Measurements from ENCODE around the gene APCDD1L. TPM values are rescaled to one million over a fixed set of nuclear protein-coding genes. Genes with fewer than 3 reads are reported as not detected.

APCDD1L gene
- total RNA-seq (1 to 10 TPM in 6 of 10 donors, under 1 TPM in 3, not detected in 1; 0.08 to 1.8 (median 1.1) TPM), polyA plus RNA-seq (under 1 TPM in 1 of 2 donors, not detected in 1; 0.25 TPM)
- long read RNA-seq, donor 1: 0 reads
- long read RNA-seq, donor 2, partial matches to known transcripts: 0 of 2 reads
- long read RNA-seq, donor 2, other reads (novel, unspliced or antisense): 2 of 2 reads
- long read RNA-seq, donor 3, partial matches to known transcripts: 0 of 1 reads
- long read RNA-seq, donor 3, other reads (novel, unspliced or antisense): 1 of 1 reads

DNA sequence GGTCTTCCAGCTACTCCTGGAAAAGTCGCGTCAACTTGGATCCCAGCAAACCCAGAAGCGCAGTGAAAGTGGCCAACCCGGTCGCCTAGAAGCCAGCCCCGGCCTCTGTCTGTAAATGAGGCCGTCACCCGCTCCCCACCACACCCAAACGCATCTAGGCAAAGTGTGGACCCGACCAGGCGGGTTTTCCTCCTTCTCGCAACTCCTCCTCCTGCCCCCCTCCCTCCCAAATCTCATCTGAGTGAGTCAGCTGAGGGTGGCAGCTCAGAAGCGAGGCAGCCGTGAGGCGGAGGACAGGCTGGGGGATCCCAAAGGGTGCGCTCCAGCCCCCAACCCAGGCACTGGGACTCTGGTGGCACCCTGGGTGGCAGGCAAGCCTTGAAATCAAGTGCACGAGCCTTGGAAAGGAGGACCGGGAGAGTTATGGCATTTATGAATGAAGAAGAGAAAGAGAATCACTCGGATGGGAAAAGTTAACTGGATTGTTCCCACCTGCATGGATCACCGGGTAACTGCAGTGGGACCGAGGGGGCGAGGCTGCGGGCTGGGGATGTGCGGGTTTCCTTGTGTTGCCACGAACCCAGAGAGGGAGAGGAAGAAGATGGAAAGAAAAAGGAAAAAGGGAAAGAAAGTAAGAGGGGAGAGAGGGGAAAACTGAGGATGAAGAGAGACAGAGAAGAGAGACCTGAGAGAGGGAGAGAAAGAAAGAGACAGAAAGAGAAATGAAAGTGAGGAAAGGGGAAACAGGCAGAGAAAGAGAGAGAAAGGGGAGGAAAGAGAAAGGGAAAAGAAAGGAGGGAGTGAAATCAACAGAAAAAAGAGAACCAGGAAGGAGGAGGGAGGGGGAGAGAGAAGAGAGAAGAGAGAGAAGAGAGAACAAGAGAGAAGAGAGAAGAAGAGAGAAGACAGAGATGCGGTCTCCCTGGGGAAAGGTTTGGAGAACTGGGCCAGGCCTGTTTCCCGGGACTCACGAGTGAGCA lies at the start of gene APCDD1L:
Gene APCDD1L, minus strand, starts transcription at position 167 of the 980 bp plus-strand sequence. CDS start 692 bp downstream, outside the sequence.
- Histone ChIP-seq H3K27me3 (peaks cover 8 to 67% (median 41%) of the 10 kb centered on the region in 7 donors), H3K36me3 (no peaks in the 10 kb centered on the region), H3K9me3 (no peaks in the 10 kb centered on the region), H3K27ac (peak within 1 kb of the TSS in 1 of 10 donors; percentile 25), H3K4me3 (peak within 1 kb of the TSS in 9 of 10 donors; percentile 21 to 43 (median 36)), H3K4me1 (peaks cover 0 to 3% (median 0%) of the 10 kb centered on the region in 9 donors)
- WGBS, 2 donors: 19 to 21% methylated on average over 28 of the region's 28 CpGs
- DNase-seq: no peak
- TF ChIP-seq, protein P1, sequence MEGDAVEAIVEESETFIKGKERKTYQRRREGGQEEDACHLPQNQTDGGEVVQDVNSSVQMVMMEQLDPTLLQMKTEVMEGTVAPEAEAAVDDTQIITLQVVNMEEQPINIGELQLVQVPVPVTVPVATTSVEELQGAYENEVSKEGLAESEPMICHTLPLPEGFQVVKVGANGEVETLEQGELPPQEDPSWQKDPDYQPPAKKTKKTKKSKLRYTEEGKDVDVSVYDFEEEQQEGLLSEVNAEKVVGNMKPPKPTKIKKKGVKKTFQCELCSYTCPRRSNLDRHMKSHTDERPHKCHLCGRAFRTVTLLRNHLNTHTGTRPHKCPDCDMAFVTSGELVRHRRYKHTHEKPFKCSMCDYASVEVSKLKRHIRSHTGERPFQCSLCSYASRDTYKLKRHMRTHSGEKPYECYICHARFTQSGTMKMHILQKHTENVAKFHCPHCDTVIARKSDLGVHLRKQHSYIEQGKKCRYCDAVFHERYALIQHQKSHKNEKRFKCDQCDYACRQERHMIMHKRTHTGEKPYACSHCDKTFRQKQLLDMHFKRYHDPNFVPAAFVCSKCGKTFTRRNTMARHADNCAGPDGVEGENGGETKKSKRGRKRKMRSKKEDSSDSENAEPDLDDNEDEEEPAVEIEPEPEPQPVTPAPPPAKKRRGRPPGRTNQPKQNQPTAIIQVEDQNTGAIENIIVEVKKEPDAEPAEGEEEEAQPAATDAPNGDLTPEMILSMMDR (IDR thresholded peaks at IDR 0.05): no peak
- ATAC-seq: peak in 4 of 8 donors; percentile 30 to 64 (median 47)
- intact Hi-C loops (cut with DNase I): no loop called here

DNA sequence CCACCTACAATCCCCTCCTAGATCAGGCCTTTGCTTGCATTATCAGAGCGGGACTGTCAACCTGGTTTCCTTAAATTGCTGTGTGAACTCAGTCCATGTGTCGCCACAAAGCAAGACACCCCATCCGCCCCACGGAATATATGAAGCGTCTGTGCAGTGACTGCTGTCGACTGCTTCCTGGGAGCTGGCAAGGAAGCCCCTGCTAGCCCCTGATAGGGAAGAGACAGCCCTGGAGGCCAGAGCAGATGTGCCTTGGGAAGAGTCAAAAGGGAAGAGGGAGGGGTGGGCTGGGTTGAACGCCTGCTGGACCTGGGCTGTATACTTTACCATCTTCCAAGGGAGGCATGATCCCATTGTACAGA lies 44.1 kb upstream of the APCDD1L start:
- Histone ChIP-seq H3K36me3 (no peaks in the 10 kb centered on the region), H3K9me3 (peaks cover 0 to 14% (median 0%) of the 10 kb centered on the region in 11 donors), H3K27ac (no peak overlapping the region), H3K27me3 (peaks cover 0 to 7% (median 3%) of the 10 kb centered on the region in 7 donors), H3K4me3 (no peak overlapping the region), H3K4me1 (no peaks in the 10 kb centered on the region)
- TF ChIP-seq, protein P1 (IDR thresholded peaks at IDR 0.05): no peak
- WGBS, 2 donors: 86 to 89% methylated on average over 7 of the region's 7 CpGs
- intact Hi-C loops (cut with DNase I): no loop called here
- no peak for DNase-seq
- no peak for ATAC-seq

DNA sequence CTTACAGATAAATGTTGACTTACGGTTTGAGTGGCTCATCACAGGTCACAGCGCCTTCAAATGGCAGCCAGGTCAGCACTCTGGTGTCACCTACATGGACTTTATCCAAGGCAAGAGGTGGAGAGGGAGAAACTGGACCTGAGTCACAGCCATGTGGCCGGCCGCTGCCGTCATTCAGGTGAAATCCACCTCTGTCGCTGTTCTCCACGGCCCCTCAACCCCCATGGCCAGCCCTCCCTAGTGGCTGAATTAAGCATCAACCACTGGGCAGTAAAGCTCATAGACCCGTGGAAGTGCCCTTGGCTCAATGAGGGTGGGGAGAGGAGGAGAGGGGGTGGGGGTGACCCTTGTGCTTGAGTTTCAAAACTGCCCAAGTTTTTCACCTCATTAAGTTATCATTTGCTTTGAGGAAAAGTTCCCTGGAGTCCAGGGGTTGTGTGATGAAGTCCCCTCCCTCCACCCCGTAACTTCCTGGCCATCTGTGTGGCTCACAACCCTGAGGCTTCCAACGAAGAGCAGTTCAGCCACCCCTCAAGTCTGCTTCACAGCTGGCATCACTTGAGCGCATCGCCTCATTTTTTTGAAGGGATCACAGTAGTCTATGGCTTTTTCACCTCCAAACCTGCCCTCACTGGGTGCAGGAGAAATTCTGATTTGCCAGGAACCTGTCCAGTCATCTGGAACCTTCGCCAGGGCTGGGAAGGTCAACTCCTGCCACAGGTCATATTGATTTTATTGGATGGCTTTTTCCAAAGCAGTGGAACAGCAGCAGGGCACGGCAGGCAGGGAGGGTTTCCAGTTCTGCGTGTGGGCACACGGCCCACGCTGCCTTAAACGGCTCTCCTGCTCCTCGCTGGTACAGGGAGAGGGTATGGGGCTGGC lies 43.5 kb upstream of the APCDD1L start:
- Histone ChIP-seq H3K27ac (no peak overlapping the region), H3K4me3 (no peak overlapping the region), H3K36me3 (no peaks in the 10 kb centered on the region), H3K9me3 (peaks cover 0 to 8% (median 0%) of the 10 kb centered on the region in 11 donors), H3K4me1 (no peaks in the 10 kb centered on the region), H3K27me3 (peaks cover 0 to 7% (median 4%) of the 10 kb centered on the region in 7 donors)
- WGBS, 2 donors: 79 to 84% methylated on average over 19 of the region's 19 CpGs
- ATAC-seq (no peak), DNase-seq (no peak)
- TF ChIP-seq, protein P1 (IDR thresholded peaks at IDR 0.05): no peak
- intact Hi-C loops (cut with DNase I): no loop called here

All from heart right ventricle (tissue), 16 donors.